Caki2 (cell line): ENCODE data around the gene DVL2. TPM values are rescaled to one million over a fixed set of nuclear protein-coding genes. Genes with fewer than 3 reads are reported as not detected.
"Not testable (repeated sequence)": the region's sequence is repeated elsewhere in the genome, so short reads cannot be mapped to it uniquely, and the experiment has no call there.

ENCODE experiments used
- DNase-seq: peaks from one replicate; pipeline ENCODE4 v3.0.0-alpha.2; 2015; ENCODE audit warnings: low read depth
- in situ Hi-C: cut with HindIII; loops from 2 replicates; pipeline ENCODE4 v1.10.0; 2016; ENCODE audit warnings: low sequenced_read_pairs, low pct_unique_long_range_greater_than_20kb, mixed read lengths
- total RNA-seq: library from RNA; depleted of rRNA; stranded (reverse); fragments of >200 nt; shearing (Covaris generic); gene quantifications from 2 replicates; pipeline ENCODE4 v1.2.3, GENCODE V29; 2014; ENCODE audit warnings: low replicate concordance; rRNA removed

The DVL2 gene
- total RNA-seq, 1 experiment from 2014 or later: 33.3 TPM

DNA sequence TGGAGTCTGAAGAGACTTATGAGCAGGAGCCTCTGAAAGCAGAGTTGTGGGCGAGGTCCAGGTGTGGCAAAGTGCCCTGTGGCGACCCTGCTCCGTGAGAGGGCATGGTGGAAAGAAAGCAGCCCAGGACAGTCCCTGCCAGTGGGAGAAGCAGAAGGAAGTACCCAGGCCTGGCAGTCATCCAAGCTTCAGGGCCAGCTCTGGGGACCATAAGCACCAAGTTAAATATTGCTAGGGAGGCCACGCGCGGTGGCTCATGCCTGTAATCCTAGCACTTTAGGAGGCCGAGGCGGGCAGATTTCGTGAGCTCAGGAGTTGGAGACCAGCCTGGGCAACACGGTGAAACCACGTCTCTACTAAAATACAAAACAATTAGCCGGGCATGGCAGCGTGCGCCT is 50.2 kb downstream of the DVL2 start:
- in situ Hi-C loops: no loop called here
- peak; percentile 68 for DNase-seq

- no peak for DNase-seq
- in situ Hi-C loops: no loop called here
These were observed 50.8 kb downstream of the DVL2 start for GRCh38 chr17:7183433-7184090.

- DNase-seq, in situ Hi-C loops: not testable (repeated sequence)
These were observed 52.2 kb downstream of the DVL2 start for GRCh38 chr17:7182101-7182500.

DNA sequence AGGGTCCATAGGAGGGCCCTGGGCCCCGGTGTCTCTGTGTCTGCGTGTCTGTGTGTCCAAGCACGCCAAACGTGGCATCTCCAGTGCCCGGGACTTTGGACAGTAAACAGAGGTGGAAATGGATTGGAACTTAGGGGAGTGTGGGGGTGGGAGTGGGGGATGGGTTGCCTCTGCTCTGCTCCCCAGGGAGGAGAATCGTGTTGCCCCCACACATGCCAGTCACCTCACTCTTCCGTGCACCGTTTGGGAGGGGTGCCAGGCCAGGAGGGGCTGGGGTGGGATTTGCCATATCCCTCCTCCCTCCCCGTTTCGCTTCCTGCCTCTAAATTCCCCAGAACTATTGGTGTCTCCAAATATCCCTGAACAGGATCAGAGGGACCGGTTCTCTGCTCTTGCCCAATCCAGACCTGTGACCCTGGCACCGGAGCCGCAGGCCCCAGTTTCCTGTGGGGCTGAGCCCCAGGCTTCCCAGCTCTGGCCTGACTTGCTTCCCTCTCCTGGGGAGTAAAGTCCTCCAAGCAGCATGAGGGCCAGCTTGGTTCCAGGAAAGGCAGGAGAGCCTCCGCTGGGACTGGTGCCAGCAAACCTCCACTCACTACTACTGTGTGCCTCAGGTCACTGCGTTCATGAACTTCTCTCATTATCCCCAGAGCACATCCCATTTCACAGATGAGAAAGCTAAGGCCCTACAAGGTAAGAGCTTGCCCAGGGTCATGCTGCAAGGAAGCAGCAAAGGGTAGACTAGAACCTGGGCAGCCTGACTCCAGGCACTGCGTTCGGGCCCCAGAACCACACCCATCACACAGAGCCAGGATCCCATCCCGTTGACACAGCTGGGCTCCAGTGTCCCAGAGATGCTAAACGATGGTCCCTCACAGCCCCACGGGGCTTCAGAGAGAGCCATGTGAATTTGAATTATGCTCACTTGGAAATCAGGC is 54.7 kb downstream of the DVL2 start, which contains the start of gene ASGR1:
ASGR1 (minus strand) TSS at position 54 of the 938 bp plus-strand sequence. CDS start 807 bp downstream, outside the sequence.
- DNase-seq: no peak
- in situ Hi-C loops: no loop called here

DNA sequence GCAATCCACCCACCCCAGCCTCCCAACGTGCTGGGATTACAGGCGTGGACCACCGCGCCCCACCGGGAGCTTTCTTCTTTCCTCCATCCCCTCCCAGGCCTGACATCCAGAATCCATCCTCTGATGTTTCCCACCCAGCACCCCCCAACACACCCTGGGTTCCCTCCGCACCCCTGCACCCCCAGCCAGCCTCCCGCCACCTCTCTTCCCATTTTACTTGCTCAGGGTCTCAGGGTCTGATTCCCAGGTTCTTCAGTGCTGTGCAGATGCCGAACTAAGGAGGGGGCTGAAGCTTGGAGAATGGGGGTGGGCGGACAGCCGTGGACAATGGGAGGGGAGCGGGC is 55.4 kb downstream of the DVL2 start:
- in situ Hi-C loops: no loop called here
- no peak for DNase-seq

GRCh38 chr17:7177954-7178477 is 56.3 kb downstream of the DVL2 start:
- DNase-seq: no peak

DNA sequence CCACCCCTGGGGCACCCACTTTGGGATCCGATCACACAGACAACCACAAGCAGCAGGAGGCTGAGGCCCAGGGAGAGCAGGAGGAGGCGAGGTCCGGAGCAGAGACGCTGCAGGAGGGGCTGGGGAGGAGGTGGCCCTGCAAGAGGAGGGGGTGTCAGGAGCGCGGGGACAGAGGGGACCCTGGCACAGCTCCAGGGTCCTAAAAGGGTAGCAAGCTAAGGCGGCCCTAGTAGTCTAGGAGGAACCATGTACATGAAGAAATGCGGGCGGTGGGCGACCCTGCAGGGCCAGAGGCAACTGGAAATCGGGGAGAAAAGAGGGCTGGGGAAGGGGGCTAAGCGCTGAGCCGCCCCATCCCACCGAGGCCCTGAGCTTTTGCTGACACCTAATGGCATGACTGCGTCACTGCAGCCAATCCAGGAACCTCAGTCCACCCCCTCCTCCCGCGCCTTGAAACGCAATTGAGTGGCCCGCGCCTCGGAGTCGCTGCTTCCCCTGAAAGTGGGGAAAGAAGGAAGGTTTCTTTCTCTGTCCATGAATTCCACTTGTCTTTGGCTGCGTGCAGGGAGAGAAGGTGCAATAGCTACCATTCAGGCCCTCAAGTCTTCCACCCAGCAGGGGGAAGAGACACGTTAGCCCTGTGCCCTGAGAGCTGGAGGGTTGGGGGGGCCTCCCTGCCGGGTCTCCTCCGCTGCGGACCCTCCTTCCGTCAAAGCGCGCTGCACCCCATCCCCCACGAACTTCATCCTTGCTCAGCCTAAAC is 56.9 kb downstream of the DVL2 start:
- peak; percentile 30 for DNase-seq
- in situ Hi-C loops: no loop called here

More at GRCh38 chr17:7177954-7178477, 56.3 kb downstream of the DVL2 start:
- in situ Hi-C loops: no loop called here

GRCh38 chr17:7176841-7177190 is 57.5 kb downstream of the DVL2 start:
- in situ Hi-C loops: no loop called here
- DNase-seq: no peak

DNA sequence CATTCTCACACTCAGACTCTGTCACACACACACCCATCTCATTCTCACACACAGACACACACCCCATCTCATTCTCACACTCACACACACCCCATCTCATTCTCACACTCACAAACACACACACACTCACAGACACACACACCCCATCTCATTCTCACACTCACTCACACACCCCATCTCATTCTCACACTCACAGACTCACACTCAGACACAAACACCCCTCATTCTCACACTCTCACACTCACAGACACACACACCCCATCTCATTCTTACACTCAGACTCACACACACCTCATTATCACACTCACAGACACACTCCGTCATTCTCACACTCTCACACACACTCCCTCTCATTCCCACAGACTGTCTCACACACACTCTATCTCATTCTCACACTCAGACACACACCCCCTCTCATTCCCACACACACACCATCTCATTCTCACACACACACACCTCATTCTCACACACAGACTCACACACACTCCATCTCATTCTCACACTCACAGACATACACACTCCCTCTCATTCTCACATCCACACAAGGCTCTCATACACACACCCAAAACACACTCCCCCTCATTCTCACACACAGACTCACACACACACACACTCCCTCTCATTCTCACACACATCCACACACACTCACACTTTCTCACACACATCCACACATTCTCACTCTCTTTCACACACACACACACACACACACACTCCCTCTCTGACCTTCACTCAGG is 58.0 kb downstream of the DVL2 start:
- in situ Hi-C loops: no loop called here
- DNase-seq: no peak

Other genes with a start within 250 kb of the DVL2 start
- not detected in 2 replicates for gene ALOX12, start 238.5 kb downstream of the DVL2 start, total RNA-seq
- gene RNASEK, start 221.9 kb downstream of the DVL2 start, total RNA-seq: 128 and 131 TPM in 2 replicates
- gene BCL6B, start 211.5 kb downstream of the DVL2 start, total RNA-seq: not detected in 2 replicates
- 3.7 and 8.6 TPM in 2 replicates for gene SLC16A13, start 198.5 kb downstream of the DVL2 start, total RNA-seq
- gene SLC16A11, start 190.4 kb downstream of the DVL2 start, total RNA-seq: not detected in 2 replicates
- not detected in 2 replicates for gene CLEC10A, start 154.3 kb downstream of the DVL2 start, total RNA-seq
- gene ASGR2, start 119.7 kb downstream of the DVL2 start, total RNA-seq: not detected in 2 replicates
- gene ASGR1, start 55.1 kb downstream of the DVL2 start, total RNA-seq: not detected in 2 replicates
- 2.8 and 4.8 TPM in 2 replicates for gene DLG4, start 14.7 kb downstream of the DVL2 start, total RNA-seq
- gene ACADVL, start 14.6 kb downstream of the DVL2 start, total RNA-seq: 301 and 338 TPM in 2 replicates
- gene PHF23, start 4.9 kb upstream of the DVL2 start, total RNA-seq: 28.0 and 39.4 TPM in 2 replicates
- 211 and 296 TPM in 2 replicates for gene GABARAP, start 7.9 kb upstream of the DVL2 start, total RNA-seq
- gene CTDNEP1, start 17.2 kb upstream of the DVL2 start, total RNA-seq: 9.6 and 19.0 TPM in 2 replicates
- gene ELP5, start 17.7 kb upstream of the DVL2 start, total RNA-seq: 25.5 and 32.4 TPM in 2 replicates
- not detected in 2 replicates for gene CLDN7, start 28.0 kb upstream of the DVL2 start, total RNA-seq
- gene SLC2A4, start 47.2 kb upstream of the DVL2 start, total RNA-seq: not detected in 2 replicates
- 1.8 and 8.5 TPM in 2 replicates for gene YBX2, start 60.1 kb upstream of the DVL2 start, total RNA-seq
- 483 and 624 TPM in 2 replicates for gene EIF5A, start 73.1 kb upstream of the DVL2 start, total RNA-seq
- gene GPS2, start 80.8 kb upstream of the DVL2 start, total RNA-seq: 51.1 and 56.4 TPM in 2 replicates
- 15.0 and 17.9 TPM in 2 replicates for gene NEURL4, start 94.8 kb upstream of the DVL2 start, total RNA-seq
- 2.3 and 26.4 TPM in 2 replicates for gene ACAP1, start 102.0 kb upstream of the DVL2 start, total RNA-seq
- 17.2 and 23.2 TPM in 2 replicates for gene KCTD11, start 117.6 kb upstream of the DVL2 start, total RNA-seq
- not detected in 2 replicates for gene TMEM95, start 120.6 kb upstream of the DVL2 start, total RNA-seq
- gene TNK1, start 146.6 kb upstream of the DVL2 start, total RNA-seq: 1.8 and 2.9 TPM in 2 replicates
- gene PLSCR3, start 160.0 kb upstream of the DVL2 start, total RNA-seq: 5.6 and 14.4 TPM in 2 replicates
- gene TMEM256, start 169.6 kb upstream of the DVL2 start, total RNA-seq: 132 and 200 TPM in 2 replicates
- gene NLGN2, start 173.3 kb upstream of the DVL2 start, total RNA-seq: 1.1 TPM in 1 of 2 replicates, not detected in the other
- not detected in 2 replicates for gene SPEM1, start 185.8 kb upstream of the DVL2 start, total RNA-seq
- gene SPEM2, start 191.1 kb upstream of the DVL2 start, total RNA-seq: not detected in 2 replicates
- gene SPEM3, start 194.3 kb upstream of the DVL2 start, total RNA-seq: not detected in 2 replicates
- 2.9 and 6.7 TPM in 2 replicates for gene TMEM102, start 200.9 kb upstream of the DVL2 start, total RNA-seq
- 0.06 and 0.98 TPM in 2 replicates for gene FGF11, start 205.0 kb upstream of the DVL2 start, total RNA-seq
- 4.0 and 11.0 TPM in 2 replicates for gene CHRNB1, start 210.5 kb upstream of the DVL2 start, total RNA-seq
- 4.6 and 5.8 TPM in 2 replicates for gene ZBTB4, start 245.1 kb upstream of the DVL2 start, total RNA-seq
- not detected in 2 replicates for gene SLC35G6, start 246.9 kb upstream of the DVL2 start, total RNA-seq
- 10.9 and 11.8 TPM in 2 replicates for gene POLR2A, start 249.8 kb upstream of the DVL2 start, total RNA-seq